ENCODE data around the gene TRIM63.
A peak's percentile ranks its signal among the peaks of the same experiment; 100 is the strongest.

The TRIM63 gene

GRCh38 chr1:26034504-26035202, 32.8 kb downstream of the TRIM63 start:
- DNase-seq (peak; percentile 18), ATAC-seq (no peak)

- ATAC-seq: no peak
- DNase-seq: no peak
These were observed 34.6 kb downstream of the TRIM63 start for GRCh38 chr1:26032656-26033357.

GRCh38 chr1:26031611-26032220, 35.7 kb downstream of the TRIM63 start:
- no peak for DNase-seq
- ATAC-seq: no peak

GRCh38 chr1:26031196-26031595, 36.2 kb downstream of the TRIM63 start:
- DNase-seq (no peak), ATAC-seq (no peak)

- ATAC-seq: no peak
- DNase-seq: no peak
These were observed 37.5 kb downstream of the TRIM63 start for GRCh38 chr1:26029864-26030481.

GRCh38 chr1:26029054-26029863, 38.2 kb downstream of the TRIM63 start:
- DNase-seq (no peak), ATAC-seq (no peak)

GRCh38 chr1:26028490-26028980, 38.9 kb downstream of the TRIM63 start:
- ATAC-seq: no peak

GRCh38 chr1:26027716-26028489, 39.5 kb downstream of the TRIM63 start:
- ATAC-seq (peak; percentile 29), DNase-seq (no peak)

More at GRCh38 chr1:26028490-26028980, 38.9 kb downstream of the TRIM63 start:
- no peak for DNase-seq

- DNase-seq: no peak
- no peak for ATAC-seq
These were observed 41.9 kb downstream of the TRIM63 start for GRCh38 chr1:26025517-26025916.

GRCh38 chr1:26025060-26025459, 42.4 kb downstream of the TRIM63 start:
- no peak for DNase-seq
- no peak for ATAC-seq

- DNase-seq: no peak
- ATAC-seq: no peak
These were observed 43.6 kb downstream of the TRIM63 start for GRCh38 chr1:26023826-26024225.

GRCh38 chr1:26023009-26023408, 44.4 kb downstream of the TRIM63 start:
- no peak for ATAC-seq
- no peak for DNase-seq

- DNase-seq (no peak), ATAC-seq (no peak)
These were observed 45.0 kb downstream of the TRIM63 start for GRCh38 chr1:26022404-26022779.

- ATAC-seq (no peak), DNase-seq (no peak)
These were observed 45.6 kb downstream of the TRIM63 start, which contains the start of gene EXTL1 for GRCh38 chr1:26021647-26022403. Gene EXTL1, plus strand, starts transcription at chr1:26021775. Its CDS starts 872 bp downstream, at chr1:26022647.

- ATAC-seq: no peak
- DNase-seq: no peak
These were observed 46.3 kb downstream of the TRIM63 start for GRCh38 chr1:26020941-26021646.

GRCh38 chr1:26020330-26020768, 47.1 kb downstream of the TRIM63 start:
- DNase-seq: no peak

GRCh38 chr1:26019641-26020315, 47.7 kb downstream of the TRIM63 start:
- ATAC-seq (no peak), DNase-seq (no peak)

More at GRCh38 chr1:26020330-26020768, 47.1 kb downstream of the TRIM63 start:
- no peak for ATAC-seq

GRCh38 chr1:26017606-26018005, 49.8 kb downstream of the TRIM63 start:
- DNase-seq: no peak
- ATAC-seq: no peak

Data from stimulated activated naive CD8-positive, alpha-beta T cell treated with anti-CD3 and anti-CD28 coated beads, Interleukin-15, Interleukin-2, amounts not matched to agents 100 U/mL and 50 U/mL, for 24 hours (primary cell).